ENCODE measurements around the gene ATP6V1D. TPM values are rescaled to one million over a fixed set of nuclear protein-coding genes. Genes with fewer than 3 reads are reported as not detected.
A peak's percentile ranks its signal among the peaks of the same experiment; 100 is the strongest.
"Not testable (repeated sequence)": the region's sequence is repeated elsewhere in the genome, so short reads cannot be mapped to it uniquely, and the experiment has no call there.

The ATP6V1D gene
- total RNA-seq (103 TPM), polyA plus RNA-seq (71.1 TPM)
- long read RNA-seq, donor 1, transcript ATP6V1D-201 (9 exons, 1,845 nt), result major isoform, 5 of 5 reads
- long read RNA-seq, donor 1, partial matches to known transcripts, result 0 of 5 reads
- long read RNA-seq, donor 1, other reads (novel, unspliced or antisense), result 0 of 5 reads
- long read RNA-seq, donor 2, result 0 reads
- long read RNA-seq, donor 3, transcript ATP6V1D-201 (9 exons, 1,845 nt), result major isoform, 46 of 71 reads
- long read RNA-seq, donor 3, partial matches to known transcripts, result 21 of 71 reads
- long read RNA-seq, donor 3, other reads (novel, unspliced or antisense), result 0 of 71 reads
- long read RNA-seq, donor 4, transcript ATP6V1D-201 (9 exons, 1,845 nt), result major isoform, 16 of 17 reads
- long read RNA-seq, donor 4, partial matches to known transcripts, result 0 of 17 reads
- long read RNA-seq, donor 4, other reads (novel, unspliced or antisense), result 0 of 17 reads
- long read RNA-seq, donor 5, transcript ATP6V1D-201 (9 exons, 1,845 nt), result major isoform, 37 of 56 reads
- long read RNA-seq, donor 5, partial matches to known transcripts, result 16 of 56 reads
- long read RNA-seq, donor 5, other reads (novel, unspliced or antisense), result 0 of 56 reads
- long read RNA-seq, donor 6, transcript ATP6V1D-201 (9 exons, 1,845 nt), result major isoform, 14 of 15 reads
- long read RNA-seq, donor 6, partial matches to known transcripts, result 0 of 15 reads
- long read RNA-seq, donor 6, other reads (novel, unspliced or antisense), result 0 of 15 reads
- long read RNA-seq, donor 7, transcript ATP6V1D-201 (9 exons, 1,845 nt), result major isoform, 30 of 31 reads
- long read RNA-seq, donor 7, partial matches to known transcripts, result 0 of 31 reads
- long read RNA-seq, donor 7, other reads (novel, unspliced or antisense), result 0 of 31 reads
- long read RNA-seq, donor 8, transcript ATP6V1D-201 (9 exons, 1,845 nt), result major isoform, 13 of 13 reads
- long read RNA-seq, donor 8, partial matches to known transcripts, result 0 of 13 reads
- long read RNA-seq, donor 8, other reads (novel, unspliced or antisense), result 0 of 13 reads
- long read RNA-seq, donor 9, transcript ATP6V1D-201 (9 exons, 1,845 nt), result major isoform, 14 of 14 reads
- long read RNA-seq, donor 9, partial matches to known transcripts, result 0 of 14 reads
- long read RNA-seq, donor 9, other reads (novel, unspliced or antisense), result 0 of 14 reads
- long read RNA-seq, donor 10, transcript ATP6V1D-201 (9 exons, 1,845 nt), result major isoform, 26 of 27 reads
- long read RNA-seq, donor 10, partial matches to known transcripts, result 0 of 27 reads
- long read RNA-seq, donor 10, other reads (novel, unspliced or antisense), result 0 of 27 reads

DNA sequence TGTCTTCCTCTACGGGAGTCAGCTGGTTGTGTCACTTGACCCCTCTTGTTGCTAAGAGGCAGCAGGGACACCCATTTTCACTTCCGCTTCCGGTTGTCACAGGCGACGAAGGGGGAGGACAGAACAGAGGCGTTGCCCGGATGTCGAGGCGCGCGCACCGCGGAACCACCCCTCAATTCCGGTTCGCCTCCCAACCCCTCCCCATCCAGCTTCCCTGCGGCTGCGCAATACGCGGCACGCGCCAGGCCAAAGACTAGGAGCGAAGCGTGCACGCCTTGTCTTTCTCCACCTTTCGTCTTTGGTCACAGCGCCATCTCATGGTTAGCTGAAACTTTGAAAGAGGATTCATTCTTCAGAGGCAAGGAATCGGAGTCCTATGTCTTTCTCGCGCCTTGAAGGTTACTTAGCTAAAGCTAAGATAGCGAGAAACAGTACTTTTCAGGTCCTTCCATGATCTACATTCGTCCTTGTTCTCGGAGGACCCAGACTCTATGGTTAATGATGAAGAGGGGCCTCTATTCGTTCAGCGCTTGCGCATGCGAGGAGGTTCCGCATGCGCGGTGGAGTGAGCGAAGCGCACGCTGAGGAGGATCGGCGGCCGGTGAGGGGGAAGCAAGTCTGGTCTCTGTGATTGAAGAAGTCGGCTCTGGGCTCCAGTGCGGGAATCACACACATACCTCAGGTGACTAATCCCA, at the start of gene ATP6V1D, which contains the start of gene EIF2S1:
Gene ATP6V1D, minus strand, starts transcription at position 30 of the 695 bp plus-strand sequence. CDS start 106 bp downstream, outside the sequence.
Gene EIF2S1, plus strand, starts transcription at position 554 of the 695 bp plus-strand sequence. CDS start 4,440 bp downstream, outside the sequence.
- peaks cover 11 to 12% of the 10 kb centered on the region in 2 donors for H3K4me1 ChIP-seq (ENCODE audit: control insufficient read depth in 2 of 2, insufficient read depth in 2 of 2, low read length in 2 of 2)
- H3K27me3 ChIP-seq (ENCODE audit: control insufficient read depth in 2 of 2, insufficient read depth in 1 of 2, low read length in 1 of 2), result no peaks in the 10 kb centered on the region

DNA sequence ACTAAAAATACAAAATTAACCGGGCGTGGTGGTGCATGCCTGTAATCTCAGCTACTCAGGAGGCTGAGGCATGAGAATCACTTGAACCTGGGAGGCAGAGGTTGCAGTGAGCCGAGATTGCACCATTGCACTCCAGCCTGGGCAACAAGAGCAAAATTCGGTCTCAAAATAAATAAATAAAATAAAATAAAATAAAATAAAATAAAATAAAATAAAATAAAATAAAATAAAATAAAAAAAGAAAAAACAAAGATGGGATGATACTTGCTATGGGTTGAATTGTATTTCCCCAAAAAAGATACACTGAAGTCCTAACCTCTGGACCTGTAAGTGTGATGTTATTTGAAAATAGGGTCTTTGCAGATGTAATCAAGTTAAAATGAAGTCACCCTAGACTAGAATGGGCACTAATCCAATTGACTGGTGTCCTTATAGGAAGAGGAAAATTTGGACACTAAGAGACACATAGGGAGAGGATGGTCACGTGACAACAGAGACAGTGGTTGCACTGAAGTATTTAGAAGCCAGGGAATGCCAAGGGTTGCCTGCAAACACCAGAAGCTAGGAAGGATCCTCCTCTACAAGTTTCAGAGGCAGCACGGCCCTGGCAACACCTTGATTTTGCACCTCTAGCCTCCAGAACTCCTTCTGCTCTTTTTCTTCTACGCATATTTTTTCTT, 48.7 kb upstream of the ATP6V1D start:
- not testable (repeated sequence) for DNase-seq (ENCODE audit: low read depth in 6 of 9, low spot score in 9 of 9); H3K9me3 ChIP-seq (ENCODE audit: control insufficient read depth in 2 of 2, insufficient read depth in 1 of 2, low read length in 1 of 2); H3K36me3 ChIP-seq (ENCODE audit: control insufficient read depth in 2 of 2, insufficient read depth in 2 of 2, low read length in 1 of 2); H3K4me3 ChIP-seq (ENCODE audit: low read length in 2 of 2); H3K27ac ChIP-seq (ENCODE audit: low read depth in 1 of 2, low read length in 1 of 2); H3K4me1 ChIP-seq (ENCODE audit: control insufficient read depth in 2 of 2, insufficient read depth in 2 of 2, low read length in 2 of 2)
- peaks cover 11 to 35% of the 10 kb centered on the region in 2 donors for H3K27me3 ChIP-seq (ENCODE audit: control insufficient read depth in 2 of 2, insufficient read depth in 1 of 2, low read length in 1 of 2)
- 95% methylated on average over 7 of the region's 7 CpGs for WGBS

More for the DNA sequence above, at the start of gene ATP6V1D, which contains the start of gene EIF2S1:
- Histone ChIP-seq H3K36me3 (ENCODE audit: control insufficient read depth in 2 of 2, insufficient read depth in 2 of 2, low read length in 1 of 2) (peaks cover 0 to 8% of the 10 kb centered on the region in 2 donors), H3K9me3 (ENCODE audit: control insufficient read depth in 2 of 2, insufficient read depth in 1 of 2, low read length in 1 of 2) (no peaks in the 10 kb centered on the region), H3K27ac (ENCODE audit: low read depth in 1 of 2, low read length in 1 of 2) (peak within 1 kb of the TSS; percentile 77 to 94), H3K4me3 (ENCODE audit: low read length in 2 of 2) (peak within 1 kb of the TSS; percentile 63 to 88)
- WGBS, result under 1% methylated on average over 47 of the region's 47 CpGs
- DNase-seq (ENCODE audit: low read depth in 6 of 9, low spot score in 9 of 9), result peak; percentile 96 to 100 (median 99)

DNA sequence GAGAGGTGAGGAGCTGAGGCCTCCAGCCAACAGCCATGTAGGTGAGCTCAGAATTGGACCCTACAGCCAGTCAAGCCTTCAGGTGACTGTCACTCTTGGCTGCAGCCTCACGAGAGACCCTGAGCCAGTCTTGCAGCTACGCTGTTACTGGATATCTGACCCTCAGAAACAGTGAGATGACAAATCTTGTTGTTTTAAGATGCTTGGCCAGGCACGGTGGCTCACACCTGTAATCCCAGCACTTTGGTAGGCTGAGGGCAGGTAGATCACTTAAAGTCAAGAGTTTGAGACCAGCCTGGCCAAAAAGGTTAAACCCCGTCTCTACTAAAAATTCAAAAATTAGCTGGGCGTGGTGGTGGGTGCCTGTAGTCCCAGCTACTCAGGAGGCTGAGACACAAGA, 46.2 kb upstream of the ATP6V1D start:
- no peak overlapping the region for H3K4me3 ChIP-seq (ENCODE audit: low read length in 2 of 2)
- H3K9me3 ChIP-seq (ENCODE audit: control insufficient read depth in 2 of 2, insufficient read depth in 1 of 2, low read length in 1 of 2), result no peaks in the 10 kb centered on the region
- H3K27ac ChIP-seq (ENCODE audit: low read depth in 1 of 2, low read length in 1 of 2), result no peak overlapping the region
- H3K27me3 ChIP-seq (ENCODE audit: control insufficient read depth in 2 of 2, insufficient read depth in 1 of 2, low read length in 1 of 2), result peaks cover 0 to 10% of the 10 kb centered on the region in 2 donors
- DNase-seq (ENCODE audit: low read depth in 6 of 9, low spot score in 9 of 9), result no peak
- no peaks in the 10 kb centered on the region for H3K4me1 ChIP-seq (ENCODE audit: control insufficient read depth in 2 of 2, insufficient read depth in 2 of 2, low read length in 2 of 2)
- no peaks in the 10 kb centered on the region for H3K36me3 ChIP-seq (ENCODE audit: control insufficient read depth in 2 of 2, insufficient read depth in 2 of 2, low read length in 1 of 2)
- 94% methylated on average over 5 of the region's 5 CpGs for WGBS

DNA sequence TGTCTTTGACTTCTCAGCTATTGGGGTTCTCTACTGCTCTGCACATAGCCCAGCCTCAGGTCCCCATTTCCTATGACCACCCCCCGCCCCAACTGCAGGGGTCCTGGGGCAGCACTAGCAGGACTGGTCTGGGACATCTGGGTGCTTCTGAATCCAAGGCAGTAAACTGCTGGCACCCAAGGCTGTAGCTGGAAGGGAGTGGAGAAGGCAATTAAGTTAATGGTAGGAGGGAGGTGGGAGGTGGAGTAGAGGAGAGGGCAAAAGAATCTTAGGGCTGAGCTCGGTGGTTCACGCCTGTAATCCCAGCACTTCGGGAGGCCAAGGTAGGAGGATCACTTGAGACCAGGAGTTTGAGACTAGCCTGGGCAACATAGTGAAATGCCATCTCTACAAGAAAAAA, 40.8 kb upstream of the ATP6V1D start:
- WGBS, result 98% methylated on average over 4 of the region's 4 CpGs
- no peak for DNase-seq (ENCODE audit: low read depth in 6 of 9, low spot score in 9 of 9)
- Histone ChIP-seq H3K4me1 (ENCODE audit: control insufficient read depth in 2 of 2, insufficient read depth in 2 of 2, low read length in 2 of 2) (no peaks in the 10 kb centered on the region), H3K27ac (ENCODE audit: low read depth in 1 of 2, low read length in 1 of 2) (no peak overlapping the region), H3K4me3 (ENCODE audit: low read length in 2 of 2) (no peak overlapping the region), H3K9me3 (ENCODE audit: control insufficient read depth in 2 of 2, insufficient read depth in 1 of 2, low read length in 1 of 2) (no peaks in the 10 kb centered on the region), H3K27me3 (ENCODE audit: control insufficient read depth in 2 of 2, insufficient read depth in 1 of 2, low read length in 1 of 2) (no peaks in the 10 kb centered on the region), H3K36me3 (ENCODE audit: control insufficient read depth in 2 of 2, insufficient read depth in 2 of 2, low read length in 1 of 2) (no peaks in the 10 kb centered on the region)

DNA sequence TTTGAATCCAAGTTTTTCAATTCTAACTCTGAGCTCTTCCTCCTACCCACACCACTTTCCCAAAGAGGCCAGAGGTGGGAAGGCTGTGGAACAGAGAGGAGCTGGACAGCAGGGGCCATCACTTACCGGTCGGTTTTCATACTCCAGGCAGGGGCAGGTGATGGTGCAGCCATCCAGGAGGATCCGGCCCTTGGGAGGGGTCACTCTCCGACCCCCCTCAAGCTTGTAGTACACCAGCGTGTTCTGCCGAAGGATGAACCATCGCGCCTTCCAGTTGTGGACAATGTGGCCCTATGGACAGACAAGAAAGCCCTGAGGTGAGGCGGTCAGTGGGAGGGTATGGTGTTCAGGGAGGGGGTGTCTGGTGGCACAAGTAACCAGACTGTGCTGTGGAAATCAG, 37.9 kb upstream of the ATP6V1D start:
- no peak for DNase-seq (ENCODE audit: low read depth in 6 of 9, low spot score in 9 of 9)
- Histone ChIP-seq H3K27ac (ENCODE audit: low read depth in 1 of 2, low read length in 1 of 2) (no peak overlapping the region), H3K27me3 (ENCODE audit: control insufficient read depth in 2 of 2, insufficient read depth in 1 of 2, low read length in 1 of 2) (no peaks in the 10 kb centered on the region), H3K9me3 (ENCODE audit: control insufficient read depth in 2 of 2, insufficient read depth in 1 of 2, low read length in 1 of 2) (no peaks in the 10 kb centered on the region), H3K4me3 (ENCODE audit: low read length in 2 of 2) (no peak overlapping the region), H3K36me3 (ENCODE audit: control insufficient read depth in 2 of 2, insufficient read depth in 2 of 2, low read length in 1 of 2) (no peaks in the 10 kb centered on the region), H3K4me1 (ENCODE audit: control insufficient read depth in 2 of 2, insufficient read depth in 2 of 2, low read length in 2 of 2) (peaks cover 0 to 14% of the 10 kb centered on the region in 2 donors)
- 98% methylated on average over 9 of the region's 9 CpGs for whole genome bisulfite sequencing

DNA sequence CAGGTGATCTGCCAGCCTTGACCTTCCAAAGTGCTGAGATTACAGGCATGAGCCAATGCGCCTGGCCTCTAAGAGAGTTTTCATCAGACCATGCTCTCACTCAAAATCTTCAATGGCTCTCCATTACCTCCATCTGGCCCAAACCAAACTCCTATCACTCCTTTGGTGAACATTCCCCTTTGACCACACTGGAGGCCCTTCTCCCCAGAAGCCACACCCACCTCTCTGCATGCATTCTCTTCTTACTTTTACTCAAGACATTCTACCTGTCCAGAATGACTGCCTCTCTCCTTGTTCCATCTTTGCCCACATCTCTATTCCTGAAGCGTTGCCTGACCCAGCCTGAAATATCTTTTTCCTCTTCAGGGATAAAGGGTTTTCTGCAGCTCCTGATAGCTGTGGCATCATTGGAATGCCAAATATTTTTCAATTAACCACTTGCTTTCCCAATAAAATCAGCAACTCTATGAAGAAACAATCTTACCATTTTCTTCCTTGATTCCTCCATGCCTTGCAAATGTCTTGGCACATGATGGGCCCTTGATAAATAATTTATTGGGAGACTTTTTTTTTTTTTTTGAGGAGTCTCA, 36.9 kb upstream of the ATP6V1D start:
- no peaks in the 10 kb centered on the region for H3K9me3 ChIP-seq (ENCODE audit: control insufficient read depth in 2 of 2, insufficient read depth in 1 of 2, low read length in 1 of 2)
- H3K36me3 ChIP-seq (ENCODE audit: control insufficient read depth in 2 of 2, insufficient read depth in 2 of 2, low read length in 1 of 2), result no peaks in the 10 kb centered on the region
- no peaks in the 10 kb centered on the region for H3K27me3 ChIP-seq (ENCODE audit: control insufficient read depth in 2 of 2, insufficient read depth in 1 of 2, low read length in 1 of 2)
- WGBS, result 97% methylated on average over 2 of the region's 2 CpGs
- no peak overlapping the region for H3K27ac ChIP-seq (ENCODE audit: low read depth in 1 of 2, low read length in 1 of 2)
- DNase-seq (ENCODE audit: low read depth in 6 of 9, low spot score in 9 of 9), result no peak
- peaks cover 6 to 25% of the 10 kb centered on the region in 2 donors for H3K4me1 ChIP-seq (ENCODE audit: control insufficient read depth in 2 of 2, insufficient read depth in 2 of 2, low read length in 2 of 2)
- no peak overlapping the region for H3K4me3 ChIP-seq (ENCODE audit: low read length in 2 of 2)

DNA sequence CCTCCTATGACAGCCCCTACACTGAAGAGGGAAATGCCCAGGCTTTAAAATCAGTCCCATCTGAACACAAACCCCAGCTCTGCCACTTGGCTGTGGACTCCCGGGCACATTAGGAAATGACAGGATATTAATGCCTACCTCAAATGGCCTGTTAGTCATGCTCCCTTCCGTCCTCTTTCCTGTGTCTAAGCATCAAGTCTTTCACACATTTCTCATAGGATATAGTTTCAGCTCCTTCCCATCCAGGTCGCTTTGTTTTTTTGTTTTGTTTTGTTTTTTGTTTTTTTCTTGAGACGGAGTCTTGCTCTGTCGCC, 36.2 kb upstream of the ATP6V1D start:
- H3K4me3 ChIP-seq (ENCODE audit: low read length in 2 of 2), result no peak overlapping the region
- no peaks in the 10 kb centered on the region for H3K27me3 ChIP-seq (ENCODE audit: control insufficient read depth in 2 of 2, insufficient read depth in 1 of 2, low read length in 1 of 2)
- DNase-seq (ENCODE audit: low read depth in 6 of 9, low spot score in 9 of 9), result no peak
- H3K36me3 ChIP-seq (ENCODE audit: control insufficient read depth in 2 of 2, insufficient read depth in 2 of 2, low read length in 1 of 2), result no peaks in the 10 kb centered on the region
- no peaks in the 10 kb centered on the region for H3K9me3 ChIP-seq (ENCODE audit: control insufficient read depth in 2 of 2, insufficient read depth in 1 of 2, low read length in 1 of 2)
- WGBS, result 95% methylated on average over 5 of the region's 5 CpGs
- peaks cover 13 to 31% of the 10 kb centered on the region in 2 donors for H3K4me1 ChIP-seq (ENCODE audit: control insufficient read depth in 2 of 2, insufficient read depth in 2 of 2, low read length in 2 of 2)
- no peak overlapping the region for H3K27ac ChIP-seq (ENCODE audit: low read depth in 1 of 2, low read length in 1 of 2)

All from thymus (tissue), 14 donors.